Measurements from ENCODE around the gene SEC23IP.
A peak's percentile ranks its signal among the peaks of the same experiment; 100 is the strongest.

The SEC23IP gene

GRCh38 chr10:119970963-119971362 lies 78.4 kb downstream of the SEC23IP start:
- no peak overlapping the region for H3K4me3 ChIP-seq (ENCODE audit: low read depth, low read length)
- TF ChIP-seq CTCF (IDR thresholded peaks at IDR 0.05; ENCODE audit: low read depth, low read length) (no peak), POLR2A (IDR thresholded peaks at IDR 0.05; ENCODE audit: extremely low read depth, insufficient read length) (no peak), MYC (IDR thresholded peaks at IDR 0.05; ENCODE audit: low read depth, low read length) (no peak), MAX (IDR thresholded peaks at IDR 0.05; ENCODE audit: low read depth, low read length) (no peak)
- no peak for DNase-seq (ENCODE audit: low read depth)

GRCh38 chr10:119973281-119973680 lies 80.8 kb downstream of the SEC23IP start:
- peak; percentile 22 for DNase-seq (ENCODE audit: low read depth)
- H3K4me3 ChIP-seq (ENCODE audit: low read depth, low read length) = no peak overlapping the region
- TF ChIP-seq CTCF (IDR thresholded peaks at IDR 0.05; ENCODE audit: low read depth, low read length) (no peak), POLR2A (IDR thresholded peaks at IDR 0.05; ENCODE audit: extremely low read depth, insufficient read length) (no peak), MAX (IDR thresholded peaks at IDR 0.05; ENCODE audit: low read depth, low read length) (no peak), MYC (IDR thresholded peaks at IDR 0.05; ENCODE audit: low read depth, low read length) (no peak)

GRCh38 chr10:119976421-119976820 lies 83.9 kb downstream of the SEC23IP start:
- no peak for TF ChIP-seq MYC (IDR thresholded peaks at IDR 0.05; ENCODE audit: low read depth, low read length)
- no peak for TF ChIP-seq CTCF (IDR thresholded peaks at IDR 0.05; ENCODE audit: low read depth, low read length)
- TF ChIP-seq POLR2A (IDR thresholded peaks at IDR 0.05; ENCODE audit: extremely low read depth, insufficient read length) = no peak
- no peak for TF ChIP-seq MAX (IDR thresholded peaks at IDR 0.05; ENCODE audit: low read depth, low read length)
- DNase-seq (ENCODE audit: low read depth) = no peak
- no peak overlapping the region for H3K4me3 ChIP-seq (ENCODE audit: low read depth, low read length)

GRCh38 chr10:119980956-119981750 lies 88.6 kb downstream of the SEC23IP start:
- H3K4me3 ChIP-seq (ENCODE audit: low read depth, low read length) = no peak overlapping the region
- TF ChIP-seq MAX (IDR thresholded peaks at IDR 0.05; ENCODE audit: low read depth, low read length) (no peak), MYC (IDR thresholded peaks at IDR 0.05; ENCODE audit: low read depth, low read length) (no peak), CTCF (IDR thresholded peaks at IDR 0.05; ENCODE audit: low read depth, low read length) (no peak), POLR2A (IDR thresholded peaks at IDR 0.05; ENCODE audit: extremely low read depth, insufficient read length) (no peak)
- no peak for DNase-seq (ENCODE audit: low read depth)

GRCh38 chr10:119981826-119982225 lies 89.3 kb downstream of the SEC23IP start:
- H3K4me3 ChIP-seq (ENCODE audit: low read depth, low read length) = no peak overlapping the region
- DNase-seq (ENCODE audit: low read depth) = no peak

More at GRCh38 chr10:119981826-119982225, 89.3 kb downstream of the SEC23IP start:
- TF ChIP-seq POLR2A (IDR thresholded peaks at IDR 0.05; ENCODE audit: extremely low read depth, insufficient read length) = no peak
- no peak for TF ChIP-seq CTCF (IDR thresholded peaks at IDR 0.05; ENCODE audit: low read depth, low read length)
- no peak for TF ChIP-seq MAX (IDR thresholded peaks at IDR 0.05; ENCODE audit: low read depth, low read length)
- TF ChIP-seq MYC (IDR thresholded peaks at IDR 0.05; ENCODE audit: low read depth, low read length) = no peak
